ENCODE data around the gene FOXF1.

FOXF1 gene

DNA sequence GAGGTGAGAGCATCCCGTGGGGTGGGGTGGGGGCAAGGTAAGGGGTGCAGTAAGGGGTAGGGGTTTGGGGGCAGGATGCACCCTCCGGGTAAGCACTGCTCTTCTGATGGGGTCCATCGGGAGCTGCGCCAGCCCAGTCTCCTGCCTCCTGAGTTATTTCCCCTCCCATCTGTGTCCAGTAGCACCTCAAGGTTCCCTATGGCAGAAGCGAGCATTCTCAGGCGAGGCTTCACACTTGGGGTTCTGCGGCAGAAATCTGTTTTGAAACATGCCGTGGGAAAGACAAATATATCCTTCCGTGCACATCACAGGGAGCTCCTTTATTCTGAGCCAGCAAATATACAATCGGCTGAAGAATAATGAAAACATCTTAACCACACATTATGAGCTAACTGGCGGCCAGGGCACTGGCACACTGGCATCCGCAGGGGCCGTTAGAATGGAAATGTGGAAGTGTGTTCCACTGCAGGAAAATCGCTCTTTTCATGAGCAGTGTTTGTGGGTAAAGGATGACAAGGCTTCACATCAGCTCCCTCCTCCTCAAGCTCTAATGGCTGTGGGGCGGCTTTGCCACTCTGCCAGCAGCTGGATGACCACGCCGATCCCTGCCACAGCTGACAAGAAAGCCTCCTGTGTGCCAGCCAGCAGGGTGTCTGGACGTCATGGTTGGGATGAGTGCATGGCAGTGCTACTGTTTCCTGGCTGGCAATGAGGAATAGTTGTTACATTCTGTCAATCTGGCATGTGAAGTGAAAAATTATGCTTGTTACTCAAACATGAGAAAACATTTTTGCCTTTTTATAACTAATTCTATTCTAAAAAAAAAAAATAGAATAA is 24.7 kb downstream of the FOXF1 start:
- Histone ChIP-seq H3K9me3 (ENCODE audit: control insufficient read depth, low read length) (no peaks in the 10 kb centered on the region), H3K27ac (no peak overlapping the region), H3K4me3 (ENCODE audit: low read depth, low read length) (no peak overlapping the region), H3K4me2 (ENCODE audit: low read length) (no peak overlapping the region), H3K79me2 (no peaks in the 10 kb centered on the region), H2AFZ (no peak overlapping the region), H3K4me1 (no peaks in the 10 kb centered on the region), H3K36me3 (ENCODE audit: control insufficient read depth, insufficient read depth, low read length) (no peaks in the 10 kb centered on the region), H3K27me3 (ENCODE audit: control insufficient read depth, insufficient read depth, low read length) (no peaks in the 10 kb centered on the region), H3K9ac (no peak overlapping the region)
- TF ChIP-seq, protein P1, sequence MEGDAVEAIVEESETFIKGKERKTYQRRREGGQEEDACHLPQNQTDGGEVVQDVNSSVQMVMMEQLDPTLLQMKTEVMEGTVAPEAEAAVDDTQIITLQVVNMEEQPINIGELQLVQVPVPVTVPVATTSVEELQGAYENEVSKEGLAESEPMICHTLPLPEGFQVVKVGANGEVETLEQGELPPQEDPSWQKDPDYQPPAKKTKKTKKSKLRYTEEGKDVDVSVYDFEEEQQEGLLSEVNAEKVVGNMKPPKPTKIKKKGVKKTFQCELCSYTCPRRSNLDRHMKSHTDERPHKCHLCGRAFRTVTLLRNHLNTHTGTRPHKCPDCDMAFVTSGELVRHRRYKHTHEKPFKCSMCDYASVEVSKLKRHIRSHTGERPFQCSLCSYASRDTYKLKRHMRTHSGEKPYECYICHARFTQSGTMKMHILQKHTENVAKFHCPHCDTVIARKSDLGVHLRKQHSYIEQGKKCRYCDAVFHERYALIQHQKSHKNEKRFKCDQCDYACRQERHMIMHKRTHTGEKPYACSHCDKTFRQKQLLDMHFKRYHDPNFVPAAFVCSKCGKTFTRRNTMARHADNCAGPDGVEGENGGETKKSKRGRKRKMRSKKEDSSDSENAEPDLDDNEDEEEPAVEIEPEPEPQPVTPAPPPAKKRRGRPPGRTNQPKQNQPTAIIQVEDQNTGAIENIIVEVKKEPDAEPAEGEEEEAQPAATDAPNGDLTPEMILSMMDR (IDR thresholded peaks at IDR 0.05), result no peak

DNA sequence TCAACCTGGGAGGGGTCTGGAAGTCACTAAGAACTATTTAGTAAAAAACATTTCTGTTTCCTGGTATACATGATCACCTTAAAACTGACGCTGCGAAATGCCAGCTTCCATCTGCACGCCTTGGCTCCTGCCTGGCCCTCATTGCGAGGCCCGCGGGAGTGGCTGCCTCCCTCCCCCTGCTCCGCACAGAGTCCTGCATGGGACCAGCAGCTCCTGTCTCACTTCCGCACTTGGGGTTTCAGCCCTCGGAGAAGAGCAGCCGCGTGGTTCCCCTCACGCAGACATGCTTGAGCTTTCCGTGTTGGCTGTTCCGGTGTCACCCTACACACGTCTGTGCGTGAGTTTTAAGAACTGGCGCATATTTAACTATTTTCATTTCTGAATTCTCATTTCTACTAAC is 26.3 kb downstream of the FOXF1 start:
- H3K36me3 ChIP-seq (ENCODE audit: control insufficient read depth, insufficient read depth, low read length), result no peaks in the 10 kb centered on the region

DNA sequence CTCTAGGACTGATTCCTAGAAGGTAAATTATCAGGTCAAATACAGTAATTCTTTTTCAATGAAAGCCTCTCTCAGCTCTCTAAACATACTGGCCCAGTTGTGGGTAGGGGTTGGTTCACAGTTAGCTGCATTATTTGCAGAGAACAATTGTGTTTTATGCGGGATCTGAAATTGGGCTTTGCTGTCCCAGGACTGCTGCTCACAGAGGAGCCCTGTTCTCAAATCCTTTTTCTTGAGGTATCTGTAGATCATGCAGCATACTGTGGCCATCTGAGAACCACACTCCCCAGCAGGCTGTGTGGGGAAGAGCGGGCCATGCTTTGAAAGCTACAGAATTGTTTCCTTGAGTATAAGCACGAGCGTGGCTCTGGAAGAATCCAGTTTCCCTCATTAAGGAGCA is 27.2 kb downstream of the FOXF1 start:
- TF ChIP-seq, protein P1 (IDR thresholded peaks at IDR 0.05), result no peak
- H3K4me2 ChIP-seq (ENCODE audit: low read length), result no peak overlapping the region
- H3K27me3 ChIP-seq (ENCODE audit: control insufficient read depth, insufficient read depth, low read length), result no peaks in the 10 kb centered on the region
- H3K9me3 ChIP-seq (ENCODE audit: control insufficient read depth, low read length), result no peaks in the 10 kb centered on the region
- H2AFZ ChIP-seq, result no peak overlapping the region
- H3K4me1 ChIP-seq, result no peaks in the 10 kb centered on the region
- no peaks in the 10 kb centered on the region for H3K36me3 ChIP-seq (ENCODE audit: control insufficient read depth, insufficient read depth, low read length)
- H3K9ac ChIP-seq, result no peak overlapping the region
- no peak overlapping the region for H3K27ac ChIP-seq
- H3K79me2 ChIP-seq, result no peaks in the 10 kb centered on the region
- H3K4me3 ChIP-seq (ENCODE audit: low read depth, low read length), result no peak overlapping the region

More for the DNA sequence above, 26.3 kb downstream of the FOXF1 start:
- no peak overlapping the region for H3K9ac ChIP-seq
- H2AFZ ChIP-seq, result no peak overlapping the region
- no peak overlapping the region for H3K4me3 ChIP-seq (ENCODE audit: low read depth, low read length)
- no peaks in the 10 kb centered on the region for H3K27me3 ChIP-seq (ENCODE audit: control insufficient read depth, insufficient read depth, low read length)
- TF ChIP-seq, protein P1 (IDR thresholded peaks at IDR 0.05), result no peak
- no peak overlapping the region for H3K27ac ChIP-seq
- no peaks in the 10 kb centered on the region for H3K9me3 ChIP-seq (ENCODE audit: control insufficient read depth, low read length)
- no peaks in the 10 kb centered on the region for H3K79me2 ChIP-seq
- no peaks in the 10 kb centered on the region for H3K4me1 ChIP-seq
- H3K4me2 ChIP-seq (ENCODE audit: low read length), result no peak overlapping the region

DNA sequence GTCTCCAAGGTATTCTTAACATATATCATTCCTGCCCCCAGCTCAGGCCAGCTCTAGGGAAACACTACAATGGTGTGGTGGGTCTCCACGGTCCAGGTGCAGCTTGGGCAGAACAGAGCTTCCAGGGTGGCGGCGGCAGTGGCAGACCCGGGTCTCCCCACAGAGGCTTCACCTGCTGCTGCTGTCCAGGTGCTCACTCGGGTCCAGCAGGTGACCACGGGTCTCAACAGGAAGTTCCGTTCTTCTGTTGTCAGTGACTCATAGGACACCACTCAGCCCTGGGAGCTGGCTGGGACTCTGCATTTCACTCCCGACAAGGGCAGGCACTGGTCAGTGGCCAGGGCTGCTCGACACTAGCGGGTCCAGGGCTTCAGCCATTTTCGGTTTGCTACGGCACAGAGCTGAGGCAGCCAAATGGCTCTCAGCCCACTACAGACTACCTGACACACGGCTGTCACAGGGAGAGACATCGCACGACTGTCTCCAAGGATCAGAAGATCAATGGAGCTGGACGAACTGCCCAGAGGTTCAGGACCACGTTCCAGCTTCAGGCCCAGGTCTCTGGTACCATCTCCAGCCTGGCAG is 28.0 kb downstream of the FOXF1 start:
- Histone ChIP-seq H3K9me3 (ENCODE audit: control insufficient read depth, low read length) (no peaks in the 10 kb centered on the region), H2AFZ (no peak overlapping the region), H3K36me3 (ENCODE audit: control insufficient read depth, insufficient read depth, low read length) (no peaks in the 10 kb centered on the region), H3K4me3 (ENCODE audit: low read depth, low read length) (no peak overlapping the region), H3K4me2 (ENCODE audit: low read length) (no peak overlapping the region), H3K27ac (no peak overlapping the region), H3K79me2 (no peaks in the 10 kb centered on the region), H3K27me3 (ENCODE audit: control insufficient read depth, insufficient read depth, low read length) (no peaks in the 10 kb centered on the region), H3K9ac (no peak overlapping the region), H3K4me1 (no peaks in the 10 kb centered on the region)
- TF ChIP-seq, protein P1 (IDR thresholded peaks at IDR 0.05), result no peak

Data from parathyroid adenoma (tissue), 2 donors.